ENCODE results near the gene DGKG.

DNA sequence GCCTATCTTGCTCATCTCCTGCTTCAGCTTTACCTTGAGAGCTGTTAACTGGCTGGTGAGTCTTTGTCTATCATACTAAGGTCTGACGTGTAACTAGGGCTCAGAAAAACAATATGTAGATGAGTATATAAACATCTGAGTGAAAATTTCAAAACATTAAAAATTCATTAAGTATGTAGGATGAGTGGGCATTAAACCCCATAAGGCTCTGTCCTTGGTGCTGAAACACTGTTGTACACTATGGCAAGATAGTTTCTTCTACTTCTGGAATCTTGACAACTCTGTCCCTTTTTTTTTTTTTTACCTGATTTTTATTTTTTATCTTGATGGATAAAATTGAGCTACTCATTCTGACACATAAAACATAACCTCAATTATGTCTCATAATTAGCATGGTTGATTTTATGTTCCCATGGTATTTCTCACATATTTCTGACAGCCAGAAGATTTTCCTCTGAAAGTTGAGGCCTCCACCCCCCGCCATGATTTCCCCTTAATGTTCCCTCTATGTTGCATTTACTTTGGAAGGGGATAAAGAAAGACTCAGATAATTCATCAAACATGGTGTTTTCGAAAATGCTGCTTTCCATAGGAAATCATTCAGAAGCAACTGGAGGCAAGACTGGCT lies 54.3 kb downstream of the DGKG start:
- TF ChIP-seq POLR2A (IDR thresholded peaks at IDR 0.05; ENCODE audit: low read length) (no peak), GATA1 (IDR thresholded peaks at IDR 0.05; ENCODE audit: low read depth, low read length) (no peak)
